ENCODE results near the gene ERN2.
A peak's percentile ranks its signal among the peaks of the same experiment; 100 is the strongest.
"Not testable (repeated sequence)": the region's sequence is repeated elsewhere in the genome, so short reads cannot be mapped to it uniquely, and the experiment has no call there.

ERN2 gene

DNA sequence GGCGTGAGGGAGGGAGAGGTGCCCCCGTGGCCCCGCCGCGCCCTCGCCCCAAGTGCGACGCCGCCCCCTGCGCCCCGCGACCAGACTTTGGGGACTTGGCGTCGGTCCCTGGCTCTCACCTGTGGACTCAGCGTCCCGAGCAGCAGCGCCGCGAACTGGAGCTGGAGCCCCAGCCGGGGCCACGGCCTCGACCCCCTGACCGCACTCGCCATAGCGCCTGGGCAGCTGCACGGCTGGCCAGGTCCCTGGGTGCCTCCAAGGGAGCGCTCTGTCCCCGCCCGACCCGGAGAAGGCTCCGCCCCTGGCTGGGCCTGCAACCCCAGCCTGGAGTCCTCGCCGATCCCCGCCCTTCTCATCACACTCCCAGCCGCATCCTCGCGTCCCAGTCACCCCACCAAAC lies at the start of gene ERN2:
TSS of gene ERN2 (minus strand) at position 247 of the 400 bp plus-strand sequence. CDS start at position 212, 35 bp downstream.
- no peak for DNase-seq

DNA sequence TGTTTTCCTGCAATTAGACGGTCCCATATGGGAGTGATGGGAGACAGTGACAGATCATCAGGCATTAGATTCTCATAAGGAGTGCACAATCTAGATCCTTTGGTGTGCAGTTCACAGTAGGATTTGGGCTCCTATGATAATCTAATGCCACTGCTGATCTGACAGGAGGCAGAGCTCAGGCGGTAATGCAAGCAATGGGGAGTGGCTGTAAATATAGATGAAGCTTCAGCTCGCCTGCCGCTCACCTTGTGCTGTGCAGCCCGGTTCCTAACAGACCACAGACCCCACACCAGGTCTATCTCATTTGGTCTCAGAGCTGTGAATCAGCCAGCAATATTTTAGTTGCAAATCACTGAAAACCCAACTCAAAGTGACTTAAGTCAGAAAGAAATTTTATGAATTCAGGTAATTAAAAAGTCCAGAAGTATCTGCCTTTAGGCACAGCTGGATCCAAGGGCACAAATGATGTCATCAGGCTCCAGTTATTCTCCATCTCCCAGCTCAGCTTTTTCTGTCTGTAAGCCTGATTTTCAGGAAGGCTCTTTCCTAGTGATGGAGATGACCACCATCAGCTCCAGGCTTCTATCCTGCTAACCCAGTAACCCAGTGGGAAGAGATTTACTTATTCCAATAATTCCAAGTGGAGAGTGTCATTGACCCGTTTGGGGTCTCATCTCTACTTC lies 45.1 kb upstream of the ERN2 start:
- DNase-seq, result no peak

DNA sequence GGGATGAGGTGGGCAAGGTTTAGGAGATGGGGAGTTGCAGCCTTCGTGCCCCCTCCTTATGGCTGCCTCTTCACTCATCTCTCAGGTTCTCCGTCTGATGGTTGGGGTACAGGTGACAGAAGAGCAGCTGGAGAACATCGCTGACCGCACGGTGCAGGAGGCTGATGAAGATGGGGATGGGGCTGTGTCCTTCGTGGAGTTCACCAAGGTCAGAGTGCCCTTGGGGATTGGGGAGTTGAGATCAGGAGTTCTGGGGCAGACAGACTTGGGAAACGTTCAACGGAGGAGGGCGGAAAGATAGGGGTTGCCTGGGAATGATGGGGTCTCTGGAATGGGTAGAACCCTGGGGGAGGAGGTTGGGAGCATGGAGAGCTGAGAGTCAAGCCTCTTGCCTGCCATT lies 44.1 kb upstream of the ERN2 start:
- no peak for DNase-seq

DNA sequence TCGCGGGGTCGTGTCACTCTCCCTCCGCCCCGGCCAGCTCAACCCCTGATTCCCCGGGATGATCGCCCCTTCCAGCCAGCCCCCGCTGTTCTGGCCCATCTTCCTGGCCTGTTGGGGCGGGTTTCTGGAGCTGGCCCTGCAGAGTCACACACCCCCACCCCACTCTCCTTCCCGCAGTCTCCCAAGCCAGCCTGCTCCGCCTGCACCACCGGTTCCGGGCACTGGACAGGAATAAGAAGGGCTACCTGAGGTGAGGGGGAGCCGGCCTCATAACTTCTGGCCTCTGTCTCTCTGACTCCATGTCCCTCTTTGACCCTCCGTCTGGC lies 42.4 kb upstream of the ERN2 start:
- no peak for DNase-seq

DNA sequence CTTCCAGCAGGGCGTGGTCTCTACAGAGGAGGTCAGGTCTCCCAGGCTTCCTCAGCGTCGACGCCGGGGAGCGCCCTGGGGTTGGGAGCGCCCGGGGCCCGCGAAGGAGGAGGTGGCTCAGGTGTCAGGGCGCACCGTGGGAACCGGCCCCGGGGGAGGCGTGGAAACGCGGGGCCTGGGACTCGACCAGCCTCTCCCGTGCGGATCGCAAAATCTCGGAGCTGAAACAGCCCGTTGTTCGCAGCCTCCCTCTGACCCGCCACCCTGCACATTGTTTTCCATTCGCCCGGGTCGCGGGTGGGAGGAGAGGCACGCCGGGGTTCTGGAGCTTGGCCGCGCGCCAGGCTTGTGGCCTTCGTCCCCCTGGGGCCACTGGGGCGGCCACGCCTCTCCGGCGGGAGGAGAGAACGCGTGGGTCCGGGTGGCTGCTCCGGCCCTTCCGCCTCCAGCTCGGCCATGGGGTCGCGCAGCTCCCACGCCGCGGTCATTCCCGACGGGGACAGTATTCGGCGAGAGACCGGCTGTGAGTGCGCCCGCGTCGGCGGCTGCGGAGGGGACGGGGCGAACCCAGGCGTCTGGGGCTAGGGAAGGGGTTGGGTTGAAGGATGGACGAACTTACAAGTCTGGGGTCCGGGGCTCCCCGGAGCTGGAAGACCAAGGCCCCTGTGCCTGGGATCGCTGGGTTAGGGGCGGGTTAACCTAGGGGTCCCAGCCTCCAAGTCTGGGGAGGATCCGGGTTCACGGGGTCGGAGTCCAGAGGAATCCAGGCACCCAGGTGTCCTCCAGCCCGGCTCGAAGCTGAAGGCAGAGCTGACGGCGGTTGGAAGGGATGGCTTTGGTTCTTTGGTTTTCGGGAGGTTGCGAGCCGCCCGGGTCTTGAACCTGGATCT lies 41.8 kb upstream of the ERN2 start, which contains the start of gene CHP2:
TSS of gene CHP2 (plus strand) at position 433 of the 890 bp plus-strand sequence. CDS start at position 457, 24 bp downstream.
- DNase-seq, result no peak

DNA sequence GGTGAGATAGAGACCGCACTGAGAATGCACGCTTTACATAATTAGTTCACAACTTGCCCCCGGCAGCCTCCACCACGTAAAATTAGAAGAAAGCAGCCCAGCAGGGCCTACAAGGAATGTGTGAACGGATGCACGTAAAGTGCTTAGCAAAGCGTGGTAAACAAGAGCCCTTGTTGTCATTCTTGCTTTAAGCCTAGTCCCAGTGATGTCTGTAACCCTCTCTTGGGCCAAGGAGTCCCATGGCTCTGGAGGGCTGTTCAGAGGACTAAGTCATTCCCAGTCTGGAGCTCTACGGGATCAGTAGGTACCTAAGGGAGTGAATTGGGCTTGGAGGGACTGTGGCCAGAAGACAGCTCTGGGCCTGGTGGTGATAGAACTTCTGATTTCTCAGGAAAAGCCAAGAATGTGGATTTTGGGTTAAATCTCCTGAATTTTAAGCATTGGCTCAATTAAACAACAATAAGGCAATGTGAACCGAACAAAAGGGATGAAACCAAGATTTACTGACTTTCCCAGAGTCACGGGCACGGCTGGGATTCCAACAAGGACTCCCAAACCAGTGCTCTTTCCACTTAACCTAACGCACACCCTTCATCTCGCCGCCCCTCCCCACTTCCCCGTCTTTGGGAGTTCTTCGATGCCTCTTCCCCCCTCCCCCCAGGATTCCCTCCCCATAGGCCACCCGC lies 41.0 kb upstream of the ERN2 start:
- no peak for DNase-seq

DNA sequence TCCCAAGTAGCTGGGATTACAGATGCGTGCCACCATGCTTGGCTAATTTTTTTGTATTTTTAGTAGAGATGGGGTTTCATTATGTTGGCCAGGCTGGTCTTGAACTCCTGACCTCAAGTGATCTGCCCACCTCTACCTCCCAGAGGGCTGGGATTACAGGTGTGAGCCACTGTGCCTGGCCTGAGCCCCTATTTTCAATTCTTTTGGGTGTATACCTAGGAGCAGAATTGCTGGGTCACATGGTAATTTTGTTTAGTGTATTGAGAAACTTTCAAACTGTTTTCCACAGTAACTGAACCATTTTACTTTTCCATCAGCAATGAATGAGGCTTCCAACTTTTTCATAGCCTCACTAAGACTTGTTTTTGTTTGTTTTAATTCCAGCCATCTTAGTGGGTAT lies 38.0 kb upstream of the ERN2 start:
- not testable (repeated sequence) for DNase-seq

DNA sequence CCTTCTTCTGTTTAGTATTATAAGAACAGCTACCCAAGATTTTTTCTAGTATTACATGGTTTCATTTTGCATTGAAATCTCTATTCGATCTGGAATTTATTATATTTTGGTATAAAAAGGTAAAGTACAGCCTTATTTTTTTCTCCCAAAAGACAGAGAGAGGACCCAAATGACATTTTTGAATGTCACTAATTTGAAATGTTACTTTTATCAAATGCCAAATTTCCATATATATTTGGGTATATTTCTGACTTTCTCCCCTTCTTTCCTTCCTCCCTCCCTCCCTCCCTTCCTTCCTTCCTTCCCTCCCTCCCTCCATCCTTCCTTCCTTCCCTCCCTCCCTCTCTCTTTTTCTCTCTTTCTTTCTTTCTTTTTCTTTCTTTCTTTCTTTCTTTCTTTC lies 35.6 kb upstream of the ERN2 start:
- no peak for DNase-seq

DNA sequence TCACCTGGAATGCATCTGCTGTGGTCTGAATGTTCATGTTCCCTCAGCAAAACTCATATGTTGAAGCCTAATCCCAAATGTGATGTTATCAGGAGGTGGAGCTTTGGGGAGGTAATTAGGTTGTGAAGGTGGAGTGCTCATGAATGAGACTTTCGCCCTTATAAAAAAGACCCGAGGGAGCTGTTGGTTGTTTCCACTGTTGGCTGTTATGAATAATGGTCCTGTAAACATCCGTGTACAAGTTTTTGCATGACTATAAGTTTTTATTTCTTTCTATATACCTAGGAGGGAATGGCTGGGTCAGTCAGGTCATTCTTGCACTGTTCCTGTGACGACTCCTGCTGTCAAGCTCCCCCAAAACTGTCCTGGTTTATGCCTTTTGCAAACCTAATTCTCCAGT lies 32.2 kb upstream of the ERN2 start:
- DNase-seq, result no peak

DNA sequence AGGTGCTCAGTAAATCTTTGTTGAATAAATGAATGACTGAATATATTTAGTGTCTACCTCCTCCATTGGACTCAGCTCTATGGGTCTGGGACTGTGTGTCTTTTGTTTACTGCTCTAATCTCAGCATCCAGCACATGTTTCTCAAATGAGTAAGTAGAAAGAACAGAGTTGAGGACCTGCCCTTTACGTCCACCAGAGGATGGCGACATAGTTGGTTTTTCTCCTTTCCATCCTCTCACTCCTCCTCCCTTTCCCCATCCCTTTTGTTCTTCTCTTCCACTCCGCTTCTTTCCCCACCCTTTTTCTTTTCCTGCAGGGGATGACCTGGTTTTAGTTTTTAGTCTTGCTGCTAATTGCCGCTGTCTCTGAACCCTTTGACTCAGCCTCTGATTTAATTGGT lies 29.7 kb upstream of the ERN2 start:
- DNase-seq, result no peak

DNA sequence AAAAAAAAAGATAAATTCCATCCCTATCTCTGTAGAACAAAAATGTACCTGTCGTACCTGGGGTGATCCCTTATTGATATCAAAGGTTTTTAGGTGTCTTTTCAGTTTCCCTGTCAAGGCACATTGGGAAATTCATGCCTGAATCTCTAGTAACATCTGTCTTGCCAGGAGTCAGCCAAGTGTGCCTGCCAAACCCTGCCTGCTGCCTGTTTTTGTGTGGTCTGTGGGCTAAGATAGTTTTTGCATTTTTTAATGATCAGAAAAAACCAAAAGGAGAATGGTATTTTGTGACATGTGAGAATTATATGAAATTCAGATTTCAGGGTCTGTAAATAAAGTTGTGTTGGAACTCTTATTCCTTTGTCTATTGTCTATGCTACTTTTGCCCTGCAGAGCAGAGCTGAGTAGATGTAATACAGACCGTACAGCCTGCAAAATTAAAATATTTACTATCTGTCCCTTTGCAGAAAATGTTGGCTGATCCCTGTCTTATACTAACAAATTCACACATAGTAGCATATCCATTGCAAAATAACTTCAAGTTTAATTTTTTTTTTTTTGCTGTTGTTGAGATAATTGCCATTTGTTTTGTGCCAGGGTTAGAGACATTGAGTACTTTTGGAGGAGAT lies 28.8 kb upstream of the ERN2 start:
- DNase-seq, result no peak

DNA sequence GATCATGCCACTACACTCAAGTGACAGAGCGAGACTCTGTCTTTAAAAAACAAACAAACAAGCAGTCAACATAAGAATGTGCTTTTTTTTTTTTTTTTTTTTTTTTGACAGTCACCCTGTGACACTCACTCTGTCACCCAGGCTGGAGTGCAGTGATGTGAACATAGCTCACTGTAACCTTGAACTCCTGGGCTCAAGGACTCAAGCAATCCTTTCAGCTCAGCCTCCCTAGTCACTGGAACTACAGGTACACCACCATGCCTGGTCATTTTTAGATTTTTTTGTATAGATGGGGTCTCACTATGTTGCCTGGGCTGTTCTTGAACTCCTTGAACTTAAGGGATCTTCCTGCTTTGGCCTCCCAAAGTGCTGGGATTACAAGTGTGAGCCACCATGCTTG lies 26.5 kb upstream of the ERN2 start:
- no peak for DNase-seq

DNA sequence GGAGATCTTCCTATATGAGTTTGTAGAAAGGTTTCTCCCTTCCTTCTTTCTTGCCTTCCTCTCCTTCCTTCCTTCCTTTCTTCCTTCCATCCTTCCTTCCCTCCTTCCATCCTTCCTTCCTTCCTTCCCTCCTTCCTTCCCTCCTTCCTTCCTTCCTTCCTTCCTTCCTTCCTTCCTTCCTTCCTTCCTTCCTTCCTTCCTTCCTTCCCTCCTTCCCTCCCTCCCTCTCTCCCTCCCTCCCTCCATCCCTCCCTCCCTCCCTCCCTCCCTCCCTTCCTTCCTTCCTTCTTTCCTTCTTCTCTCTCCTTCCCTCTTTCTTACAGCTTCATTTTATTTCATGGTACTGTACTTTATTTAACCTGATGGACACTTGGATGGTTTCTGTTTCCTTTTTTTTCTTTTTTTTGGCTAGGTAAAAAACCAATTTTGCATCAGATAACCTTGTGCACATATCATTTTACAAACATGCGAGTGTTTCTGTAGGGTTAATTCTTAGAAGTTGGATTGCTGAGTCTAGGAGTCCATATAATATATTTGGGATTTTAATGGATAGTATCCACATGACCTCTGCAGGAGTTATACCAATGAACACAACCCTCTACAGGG lies 24.5 kb upstream of the ERN2 start:
- not testable (repeated sequence) for DNase-seq

DNA sequence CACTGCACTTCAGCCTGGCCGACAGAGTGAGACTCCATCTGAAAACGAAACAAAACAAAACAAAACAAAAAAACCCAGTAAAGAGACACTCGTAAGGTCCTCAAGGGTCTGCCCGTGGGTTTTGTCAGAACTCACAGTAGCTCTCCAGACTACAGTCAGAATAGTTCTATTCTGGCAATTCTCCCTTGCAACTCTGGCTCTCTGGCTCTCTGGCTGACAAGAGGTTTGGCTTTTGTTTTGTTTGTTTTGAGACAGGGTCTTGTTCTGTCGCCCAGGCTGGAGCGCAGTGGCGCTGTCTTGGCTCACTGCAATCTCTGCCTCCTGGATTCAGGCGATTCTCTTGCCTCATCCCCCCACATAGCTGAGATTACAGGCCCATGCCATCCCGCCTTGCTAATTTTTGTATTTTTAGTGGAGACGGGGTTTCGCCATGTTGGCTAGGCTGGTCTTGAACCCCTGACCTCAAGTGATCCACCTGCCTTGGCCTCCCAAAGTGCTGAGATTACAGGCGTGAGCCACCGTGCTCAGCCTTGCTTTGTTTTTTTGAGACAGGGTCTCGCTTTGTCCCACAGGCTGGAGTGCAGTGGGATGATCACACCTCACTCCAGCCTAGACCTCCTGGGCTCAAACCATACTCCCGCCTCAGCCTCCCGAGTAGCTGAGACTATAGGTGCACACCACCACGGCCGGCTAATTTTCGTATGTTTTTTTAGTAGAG lies 21.3 kb upstream of the ERN2 start:
- no peak for DNase-seq

DNA sequence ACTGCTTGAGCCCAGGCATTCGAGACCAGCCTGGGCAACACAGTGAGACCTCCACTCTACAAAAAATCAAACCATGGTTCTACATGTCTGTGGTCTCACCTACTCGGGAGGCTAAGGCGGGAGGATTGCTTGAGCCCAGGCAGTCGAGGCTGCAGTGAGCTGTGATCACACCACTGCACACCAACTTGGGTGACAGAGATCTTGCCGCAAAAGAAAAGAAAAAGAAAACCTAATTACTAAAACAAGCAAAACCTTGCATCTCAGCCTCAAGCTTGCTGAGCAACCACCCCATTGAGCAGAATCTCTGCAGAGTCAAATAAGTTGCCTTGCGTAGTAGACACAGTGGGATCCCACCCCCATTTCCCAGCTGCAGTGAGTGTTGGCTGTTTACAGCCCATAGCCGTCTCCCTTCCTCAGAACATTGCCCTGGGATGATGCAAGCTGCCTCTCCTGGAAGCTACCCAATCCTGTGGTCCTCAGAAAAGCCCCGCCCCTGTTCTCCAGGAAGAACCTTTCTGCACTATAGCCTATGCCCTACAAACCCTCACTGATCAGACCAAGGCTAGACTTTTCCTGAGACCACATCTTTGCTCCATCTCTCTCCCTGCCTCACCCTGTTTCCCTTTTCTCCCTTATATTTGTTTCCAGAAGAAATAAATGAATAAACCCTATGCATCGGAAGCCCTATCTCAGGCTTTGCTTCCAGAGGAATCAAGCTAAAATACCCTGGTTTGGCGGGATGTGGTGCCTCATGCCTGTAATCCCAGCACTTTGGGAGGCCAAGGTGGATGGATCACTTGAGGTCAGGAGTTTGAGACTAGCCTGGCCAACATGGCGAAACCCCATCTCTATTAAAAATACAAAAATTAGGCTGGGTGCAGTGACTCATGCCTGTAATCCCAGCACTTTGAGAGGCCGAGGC lies 16.7 kb upstream of the ERN2 start:
- DNase-seq, result no peak

DNA sequence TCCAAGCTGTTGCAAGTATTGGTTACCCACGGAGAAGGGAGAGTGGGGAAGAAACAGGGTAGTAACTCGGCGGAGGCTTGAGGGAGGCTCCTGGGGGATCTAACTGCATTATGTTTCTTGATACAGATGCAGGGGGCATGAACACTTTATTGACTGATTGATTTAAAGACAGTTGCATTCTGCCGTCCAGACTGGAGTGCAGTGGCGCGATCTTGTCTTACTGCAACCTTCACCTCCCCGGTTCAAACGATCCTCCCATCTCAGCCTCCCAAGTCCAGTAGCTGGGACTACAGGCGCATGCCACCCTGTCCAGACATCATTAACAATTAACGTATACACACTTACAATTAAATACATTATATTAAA lies 15.1 kb upstream of the ERN2 start:
- peak in 1 of 6 experiments; percentile 1 for DNase-seq

DNA sequence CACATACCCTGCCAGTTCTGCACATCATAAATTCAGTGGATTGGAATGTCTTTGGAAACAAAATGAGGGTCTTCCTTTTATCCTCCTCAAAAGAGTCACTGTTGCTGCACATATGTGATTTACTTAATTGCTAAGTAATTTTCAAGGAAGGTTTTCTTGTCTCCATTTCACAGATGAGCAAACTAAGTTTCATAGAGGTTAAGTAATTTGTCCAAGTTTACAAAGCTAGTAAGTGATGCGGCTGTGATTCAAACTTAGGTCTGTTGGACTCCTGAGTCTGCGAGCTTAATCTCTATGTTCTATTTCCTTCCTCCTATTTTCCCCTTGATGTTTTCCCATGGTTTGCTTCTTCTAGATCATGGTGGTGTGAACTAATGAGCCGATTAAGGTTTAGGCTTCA lies 13.7 kb upstream of the ERN2 start:
- no peak for DNase-seq

DNA sequence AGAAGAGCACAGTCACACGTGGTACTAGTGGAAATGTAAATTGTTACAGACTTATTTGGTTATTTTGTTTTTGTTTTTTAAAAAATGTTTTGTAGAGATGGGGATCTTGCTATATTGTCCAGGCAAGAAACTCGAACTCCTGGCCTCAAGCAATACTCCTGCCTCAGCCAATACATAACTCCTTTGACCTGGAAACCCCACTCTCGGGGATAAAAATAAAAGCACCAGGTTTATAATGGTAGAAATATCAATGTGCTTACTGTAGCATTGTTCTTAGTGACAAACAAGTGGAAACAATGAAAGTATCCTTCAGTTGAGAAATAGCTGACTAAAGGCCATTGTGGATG lies 11.7 kb upstream of the ERN2 start:
- DNase-seq, result no peak

DNA sequence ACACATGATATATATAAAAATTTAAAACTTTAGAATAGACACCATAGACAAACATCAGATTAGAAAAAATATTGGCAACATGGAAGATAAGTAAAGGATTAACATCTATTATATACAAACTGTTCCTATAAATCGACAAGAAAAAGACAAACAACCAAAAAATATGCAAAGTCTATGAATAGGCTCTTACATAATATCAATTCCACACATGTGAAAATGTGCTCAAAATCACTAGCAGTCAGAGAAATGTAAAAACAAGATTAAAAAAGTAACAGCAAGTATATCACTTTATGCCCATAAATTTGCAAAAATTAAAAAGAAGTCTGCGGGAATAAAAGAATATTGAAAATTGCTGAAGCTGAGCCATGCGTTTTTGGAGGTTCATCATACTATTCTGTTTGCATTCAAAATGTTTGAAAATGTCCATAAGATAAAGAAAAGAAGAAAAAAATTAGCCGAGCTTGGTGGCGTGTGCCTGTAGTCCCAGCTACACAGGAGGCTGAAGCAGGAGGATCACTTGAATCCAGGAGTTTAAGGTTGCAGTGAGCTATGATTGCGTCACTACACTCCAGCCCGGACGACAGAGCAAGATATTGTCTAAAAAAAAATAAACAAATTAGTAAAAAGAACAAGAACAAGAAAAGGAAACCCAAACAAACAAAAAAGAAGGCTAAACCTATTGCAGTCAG lies 11.2 kb upstream of the ERN2 start:
- DNase-seq, result no peak

DNA sequence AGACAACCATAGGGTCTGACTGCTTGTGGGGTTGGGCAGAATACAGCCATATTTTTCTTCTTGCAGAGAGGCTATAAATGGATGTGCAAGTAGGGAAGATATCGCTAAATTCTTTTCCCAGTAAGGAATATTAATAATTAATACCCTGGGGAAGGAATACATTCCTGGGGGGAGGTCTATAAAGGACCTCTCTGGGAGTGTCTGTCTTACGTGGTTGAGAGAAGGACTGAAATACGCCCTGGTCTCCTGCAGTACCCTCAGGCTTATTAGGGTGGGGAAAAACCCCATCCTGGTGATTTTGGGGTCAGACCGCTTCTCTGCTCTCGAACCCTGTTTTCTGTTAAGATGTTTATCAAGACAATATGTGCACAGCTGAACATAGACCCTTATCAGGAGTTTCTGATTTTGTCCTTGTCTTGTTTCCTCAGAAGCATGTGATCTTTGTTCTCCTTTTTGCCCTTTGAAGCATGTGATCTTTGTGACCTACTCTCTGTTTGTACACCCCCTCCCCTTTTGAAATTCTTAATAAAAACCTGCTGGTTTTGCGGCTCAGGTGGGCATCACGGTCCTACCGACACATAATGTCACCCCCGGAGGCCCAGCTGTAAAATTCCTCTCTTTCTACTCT lies 9.7 kb upstream of the ERN2 start:
- not testable (repeated sequence) for DNase-seq

All from stimulated activated naive CD4-positive, alpha-beta T cell (primary cell).